ENCODE results near the gene DUSP12.

DUSP12 gene

DNA sequence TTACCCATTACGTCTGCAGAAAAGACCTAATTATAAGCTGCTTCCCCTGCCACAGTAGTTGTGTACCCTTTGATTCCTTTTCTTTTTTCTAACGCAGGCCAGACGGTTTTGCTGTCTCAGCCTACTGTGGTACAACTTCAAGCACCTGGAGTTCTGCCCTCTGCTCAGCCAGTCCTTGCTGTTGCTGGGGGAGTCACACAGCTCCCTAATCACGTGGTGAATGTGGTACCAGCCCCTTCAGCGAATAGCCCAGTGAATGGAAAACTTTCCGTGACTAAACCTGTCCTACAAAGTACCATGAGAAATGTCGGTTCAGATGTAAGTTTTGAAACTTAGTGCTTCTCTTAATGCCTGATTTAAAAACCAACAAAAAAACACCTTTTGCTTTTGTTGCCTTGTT, 52.4 kb downstream of the DUSP12 start:
- no peaks in the 10 kb centered on the region for H3K27me3 ChIP-seq (replicated peaks)
- H3K4me3 ChIP-seq (ENCODE audit: low read depth, low read length), result no peak overlapping the region
- no peaks in the 10 kb centered on the region for H3K36me3 ChIP-seq (replicated peaks)
- no peak for DNase-seq
- TF ChIP-seq, protein P1, sequence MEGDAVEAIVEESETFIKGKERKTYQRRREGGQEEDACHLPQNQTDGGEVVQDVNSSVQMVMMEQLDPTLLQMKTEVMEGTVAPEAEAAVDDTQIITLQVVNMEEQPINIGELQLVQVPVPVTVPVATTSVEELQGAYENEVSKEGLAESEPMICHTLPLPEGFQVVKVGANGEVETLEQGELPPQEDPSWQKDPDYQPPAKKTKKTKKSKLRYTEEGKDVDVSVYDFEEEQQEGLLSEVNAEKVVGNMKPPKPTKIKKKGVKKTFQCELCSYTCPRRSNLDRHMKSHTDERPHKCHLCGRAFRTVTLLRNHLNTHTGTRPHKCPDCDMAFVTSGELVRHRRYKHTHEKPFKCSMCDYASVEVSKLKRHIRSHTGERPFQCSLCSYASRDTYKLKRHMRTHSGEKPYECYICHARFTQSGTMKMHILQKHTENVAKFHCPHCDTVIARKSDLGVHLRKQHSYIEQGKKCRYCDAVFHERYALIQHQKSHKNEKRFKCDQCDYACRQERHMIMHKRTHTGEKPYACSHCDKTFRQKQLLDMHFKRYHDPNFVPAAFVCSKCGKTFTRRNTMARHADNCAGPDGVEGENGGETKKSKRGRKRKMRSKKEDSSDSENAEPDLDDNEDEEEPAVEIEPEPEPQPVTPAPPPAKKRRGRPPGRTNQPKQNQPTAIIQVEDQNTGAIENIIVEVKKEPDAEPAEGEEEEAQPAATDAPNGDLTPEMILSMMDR (IDR thresholded peaks at IDR 0.05; ENCODE audit: low read depth, low read length, missing control alignments), result no peak
- in situ Hi-C loops (cut with HindIII; ENCODE audit: low pct_ligation_motif_present, low sequenced_read_pairs), result no loop called here
- H3K27ac ChIP-seq, result no peak overlapping the region

DNA sequence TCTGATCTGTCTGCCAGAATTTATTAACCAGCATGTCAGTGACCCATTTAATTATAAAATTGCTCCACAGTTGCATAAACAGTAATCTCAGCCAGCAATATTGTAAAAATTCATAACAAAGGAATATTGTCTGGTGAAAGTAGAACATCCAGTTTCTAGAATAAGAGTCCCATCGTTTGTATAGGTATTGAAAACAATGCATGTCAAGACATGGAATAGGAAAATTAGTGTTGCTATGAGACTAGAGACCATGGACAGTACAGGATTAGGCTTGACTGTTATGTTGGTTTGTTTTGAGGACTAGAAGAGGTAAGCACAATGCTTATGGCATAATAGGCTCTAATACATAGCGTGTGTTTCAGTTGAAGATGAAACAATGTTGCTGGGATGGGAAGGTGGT, 53.6 kb downstream of the DUSP12 start:
- DNase-seq, result no peak
- Histone ChIP-seq H3K36me3 (replicated peaks) (no peaks in the 10 kb centered on the region), H3K4me3 (ENCODE audit: low read depth, low read length) (no peak overlapping the region), H3K27ac (no peak overlapping the region), H3K27me3 (replicated peaks) (no peaks in the 10 kb centered on the region)
- TF ChIP-seq, protein P1 (IDR thresholded peaks at IDR 0.05; ENCODE audit: low read depth, low read length, missing control alignments), result no peak
- in situ Hi-C loops (cut with HindIII; ENCODE audit: low pct_ligation_motif_present, low sequenced_read_pairs), result no loop called here

DNA sequence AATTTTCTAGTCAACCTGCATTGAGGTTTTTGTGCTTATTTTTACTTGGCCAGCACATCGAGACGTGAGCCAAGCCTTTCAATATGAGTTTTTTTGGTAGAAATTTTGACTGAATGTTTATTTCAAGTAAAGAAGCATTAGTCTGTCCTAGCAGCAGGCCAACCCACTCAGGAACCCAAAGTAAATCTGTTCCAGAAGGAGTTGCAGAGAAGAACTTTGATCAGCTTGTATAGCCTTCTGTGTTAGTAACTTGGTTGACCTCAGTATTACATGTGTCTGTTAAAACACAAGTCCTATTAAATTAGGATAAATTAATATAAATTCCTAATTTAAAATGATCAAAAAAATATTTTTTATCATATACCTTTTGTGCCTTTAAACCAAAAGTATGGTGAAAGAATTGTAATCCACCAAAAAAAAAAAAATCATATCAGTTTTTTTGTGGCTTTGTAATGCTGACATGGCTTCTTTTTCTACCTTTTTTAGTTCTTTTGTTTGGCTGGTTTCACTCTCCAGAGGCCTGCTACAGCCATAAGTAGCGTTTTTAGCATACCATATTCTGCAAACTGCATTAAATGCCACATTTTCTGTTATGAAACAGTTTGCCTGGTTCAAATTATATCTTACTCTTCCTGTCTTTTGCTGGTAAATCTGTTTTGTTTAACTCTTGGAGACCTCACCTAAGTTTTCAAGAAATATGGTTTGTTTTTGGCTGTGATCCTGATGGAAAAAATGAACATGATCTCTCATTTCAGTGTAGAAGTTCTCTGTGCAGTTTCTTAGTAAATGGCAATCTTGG, 56.0 kb downstream of the DUSP12 start:
- Histone ChIP-seq H3K27me3 (replicated peaks) (no peaks in the 10 kb centered on the region), H3K36me3 (replicated peaks) (no peaks in the 10 kb centered on the region), H3K4me3 (ENCODE audit: low read depth, low read length) (no peak overlapping the region), H3K27ac (no peak overlapping the region)
- in situ Hi-C loops (cut with HindIII; ENCODE audit: low pct_ligation_motif_present, low sequenced_read_pairs), result no loop called here
- DNase-seq, result no peak
- TF ChIP-seq, protein P1 (IDR thresholded peaks at IDR 0.05; ENCODE audit: low read depth, low read length, missing control alignments), result no peak
